ENCODE measurements around the gene NFRKB. TPM values are rescaled to one million over a fixed set of nuclear protein-coding genes. Genes with fewer than 3 reads are reported as not detected.

The NFRKB gene
- total and polyA plus RNA-seq, 4 donors = 8.1 to 31.9 (median 17.5) TPM

Other genes starting within 250 kb of the NFRKB start
- gene TMEM45B, start 79.7 kb downstream of the NFRKB start, total RNA-seq = 10 to 100 TPM; 11.6 to 20.5 TPM
- 10 to 100 TPM; 15.0 to 17.0 TPM for gene TMEM45B, start 79.7 kb downstream of the NFRKB start, polyA plus RNA-seq
- 10 to 100 TPM in 1 of 2 donors, 1 to 10 TPM in 1; 8.7 to 19.0 TPM for gene PRDM10, start 107.3 kb upstream of the NFRKB start, total RNA-seq
- gene PRDM10, start 107.3 kb upstream of the NFRKB start, polyA plus RNA-seq = 1 to 10 TPM; 2.3 to 2.7 TPM
- 100 to 1,000 TPM; 527 to 532 TPM for gene APLP2, start 174.3 kb upstream of the NFRKB start, total RNA-seq
- 100 to 1,000 TPM; 235 to 521 TPM for gene APLP2, start 174.3 kb upstream of the NFRKB start, polyA plus RNA-seq